ENCODE results near the gene PCBP3.
A peak's percentile ranks its signal among the peaks of the same experiment; 100 is the strongest.

PCBP3 gene

DNA sequence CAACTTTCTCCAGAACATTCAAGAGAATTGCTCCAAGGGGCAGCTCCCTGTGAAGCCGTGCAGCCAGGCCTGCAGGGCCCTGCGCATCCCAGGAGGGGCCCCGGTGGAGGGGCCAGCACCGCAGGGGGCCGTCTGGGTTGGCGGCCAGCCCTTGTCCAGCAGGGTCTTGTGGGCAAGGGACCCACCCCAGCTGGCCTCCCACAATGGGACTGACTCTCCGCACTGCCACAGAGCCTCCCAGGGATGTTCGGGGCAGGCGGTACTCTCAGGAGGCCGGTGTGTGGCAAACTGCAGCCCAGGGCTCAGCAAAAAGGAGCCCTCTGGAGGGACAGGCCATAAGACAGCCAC is 269.9 kb downstream of the PCBP3 start:
- no peaks in the 10 kb centered on the region for H3K27me3 ChIP-seq (ENCODE audit: control insufficient read depth in 1 of 2, insufficient read depth in 2 of 2, low read length in 2 of 2)
- H3K36me3 ChIP-seq (ENCODE audit: control insufficient read depth in 1 of 2, insufficient read depth in 2 of 2, low read length in 2 of 2) = no peaks in the 10 kb centered on the region
- no peaks in the 10 kb centered on the region for H3K9me3 ChIP-seq (ENCODE audit: control insufficient read depth in 1 of 2, low read length in 2 of 2)
- H3K9ac ChIP-seq (ENCODE audit: low read depth in 1 of 2, low read length in 2 of 2) = no peak overlapping the region
- no peak overlapping the region for H3K4me3 ChIP-seq (ENCODE audit: low read depth in 1 of 2, low read length in 2 of 2)
- no peak overlapping the region for H3K27ac ChIP-seq (ENCODE audit: low read depth, low read length)
- no peaks in the 10 kb centered on the region for H3K4me1 ChIP-seq (ENCODE audit: control insufficient read depth in 1 of 2, insufficient read depth in 2 of 2, low read length in 2 of 2)

DNA sequence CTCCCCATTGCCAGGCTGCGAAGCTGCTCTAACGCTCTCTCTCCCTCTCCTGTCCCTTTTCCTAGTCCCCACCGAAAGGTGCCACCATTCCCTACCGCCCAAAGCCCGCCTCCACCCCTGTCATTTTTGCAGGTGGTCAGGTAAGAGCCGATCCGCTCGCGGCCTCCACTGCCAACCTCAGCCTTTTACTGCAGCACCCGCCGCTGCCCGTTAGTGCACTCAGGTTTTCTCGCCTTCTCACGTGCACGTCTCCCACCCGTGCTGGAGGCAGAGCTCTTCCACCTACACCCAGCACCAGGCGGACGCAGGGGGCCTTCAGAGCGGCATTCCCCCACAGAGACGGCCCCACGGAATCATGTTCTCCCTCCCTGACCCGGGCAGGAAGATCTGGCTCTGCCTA is 270.4 kb downstream of the PCBP3 start:
- H3K4me3 ChIP-seq (ENCODE audit: low read depth in 1 of 2, low read length in 2 of 2) = no peak overlapping the region
- no peak overlapping the region for H3K27ac ChIP-seq (ENCODE audit: low read depth, low read length)
- H3K9ac ChIP-seq (ENCODE audit: low read depth in 1 of 2, low read length in 2 of 2) = no peak overlapping the region
- H3K36me3 ChIP-seq (ENCODE audit: control insufficient read depth in 1 of 2, insufficient read depth in 2 of 2, low read length in 2 of 2) = no peaks in the 10 kb centered on the region
- no peaks in the 10 kb centered on the region for H3K9me3 ChIP-seq (ENCODE audit: control insufficient read depth in 1 of 2, low read length in 2 of 2)
- H3K4me1 ChIP-seq (ENCODE audit: control insufficient read depth in 1 of 2, insufficient read depth in 2 of 2, low read length in 2 of 2) = no peaks in the 10 kb centered on the region
- no peaks in the 10 kb centered on the region for H3K27me3 ChIP-seq (ENCODE audit: control insufficient read depth in 1 of 2, insufficient read depth in 2 of 2, low read length in 2 of 2)

DNA sequence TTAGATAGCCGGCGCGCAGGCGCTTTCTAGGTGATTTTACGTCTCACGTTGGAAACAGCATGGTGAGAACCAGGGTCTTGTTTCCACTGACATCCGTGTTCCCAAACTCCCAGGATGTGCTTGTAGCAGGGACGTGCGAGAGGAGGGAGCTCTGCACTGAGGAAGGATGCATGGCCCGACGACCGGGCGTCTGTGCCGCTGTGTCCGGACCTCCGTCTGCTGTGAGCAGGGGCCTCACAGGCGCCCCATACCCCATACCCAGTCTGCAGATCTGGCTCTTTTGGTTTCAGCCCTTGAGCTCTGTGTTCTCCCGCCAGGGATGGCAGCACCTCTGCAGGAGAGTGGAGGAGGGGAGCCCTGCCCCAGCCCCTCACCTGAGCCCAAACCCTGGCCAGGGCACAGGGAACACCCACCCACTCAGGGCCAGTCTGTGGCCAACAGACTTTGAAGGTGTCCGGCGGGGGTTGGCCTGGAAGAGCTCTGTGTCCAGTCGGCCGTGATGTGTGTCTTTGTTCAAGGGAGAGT is 270.9 kb downstream of the PCBP3 start:
- H3K9ac ChIP-seq (ENCODE audit: low read depth in 1 of 2, low read length in 2 of 2) = no peak overlapping the region
- no peaks in the 10 kb centered on the region for H3K9me3 ChIP-seq (ENCODE audit: control insufficient read depth in 1 of 2, low read length in 2 of 2)
- no peaks in the 10 kb centered on the region for H3K4me1 ChIP-seq (ENCODE audit: control insufficient read depth in 1 of 2, insufficient read depth in 2 of 2, low read length in 2 of 2)
- H3K4me3 ChIP-seq (ENCODE audit: low read depth in 1 of 2, low read length in 2 of 2) = no peak overlapping the region
- H3K27ac ChIP-seq (ENCODE audit: low read depth, low read length) = no peak overlapping the region
- H3K36me3 ChIP-seq (ENCODE audit: control insufficient read depth in 1 of 2, insufficient read depth in 2 of 2, low read length in 2 of 2) = no peaks in the 10 kb centered on the region
- no peaks in the 10 kb centered on the region for H3K27me3 ChIP-seq (ENCODE audit: control insufficient read depth in 1 of 2, insufficient read depth in 2 of 2, low read length in 2 of 2)

DNA sequence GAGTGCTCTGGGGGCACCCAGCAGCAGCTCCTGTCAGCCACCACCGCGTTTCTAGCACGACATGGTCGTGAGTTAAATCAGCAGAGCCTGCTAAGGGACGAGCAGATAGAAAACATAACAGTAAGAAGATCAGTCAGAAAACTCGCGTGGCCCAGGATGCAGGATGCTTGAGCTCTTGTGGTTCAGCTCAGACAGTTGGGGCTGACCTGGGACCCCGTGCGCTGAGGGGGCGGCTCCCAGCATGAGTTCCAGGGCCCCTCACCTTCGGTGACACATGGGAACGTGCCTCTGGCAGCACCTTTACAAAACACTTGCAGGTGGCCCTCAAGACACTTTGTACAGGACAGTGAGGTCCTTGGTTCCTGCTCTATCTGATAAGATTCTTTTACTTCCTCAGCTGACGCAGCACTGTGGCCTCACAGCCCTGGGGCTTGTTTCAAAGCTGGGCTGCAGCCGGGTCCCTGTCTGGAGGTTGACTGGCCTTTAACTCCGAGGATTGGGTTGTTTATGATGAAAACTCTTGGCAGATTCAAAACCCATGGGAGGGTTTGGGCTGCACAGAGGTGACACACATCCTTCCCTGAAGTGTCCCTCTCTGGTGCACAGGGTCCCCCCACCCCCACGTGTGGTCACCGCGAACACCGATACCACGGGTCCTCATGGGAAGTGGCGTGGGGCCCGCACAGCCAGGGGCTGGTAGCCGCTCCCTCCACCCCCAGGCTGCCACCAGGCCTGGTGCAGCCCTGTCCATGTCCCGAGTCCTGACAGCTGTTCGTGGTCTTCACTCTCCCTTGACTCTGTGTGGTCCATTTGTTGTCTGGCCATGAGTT is 272.7 kb downstream of the PCBP3 start:
- no peak overlapping the region for H3K4me3 ChIP-seq (ENCODE audit: low read depth in 1 of 2, low read length in 2 of 2)
- no peaks in the 10 kb centered on the region for H3K27me3 ChIP-seq (ENCODE audit: control insufficient read depth in 1 of 2, insufficient read depth in 2 of 2, low read length in 2 of 2)
- no peaks in the 10 kb centered on the region for H3K4me1 ChIP-seq (ENCODE audit: control insufficient read depth in 1 of 2, insufficient read depth in 2 of 2, low read length in 2 of 2)
- H3K27ac ChIP-seq (ENCODE audit: low read depth, low read length) = peak overlapping the region; percentile 36
- no peaks in the 10 kb centered on the region for H3K36me3 ChIP-seq (ENCODE audit: control insufficient read depth in 1 of 2, insufficient read depth in 2 of 2, low read length in 2 of 2)
- no peaks in the 10 kb centered on the region for H3K9me3 ChIP-seq (ENCODE audit: control insufficient read depth in 1 of 2, low read length in 2 of 2)
- H3K9ac ChIP-seq (ENCODE audit: low read depth in 1 of 2, low read length in 2 of 2) = no peak overlapping the region

DNA sequence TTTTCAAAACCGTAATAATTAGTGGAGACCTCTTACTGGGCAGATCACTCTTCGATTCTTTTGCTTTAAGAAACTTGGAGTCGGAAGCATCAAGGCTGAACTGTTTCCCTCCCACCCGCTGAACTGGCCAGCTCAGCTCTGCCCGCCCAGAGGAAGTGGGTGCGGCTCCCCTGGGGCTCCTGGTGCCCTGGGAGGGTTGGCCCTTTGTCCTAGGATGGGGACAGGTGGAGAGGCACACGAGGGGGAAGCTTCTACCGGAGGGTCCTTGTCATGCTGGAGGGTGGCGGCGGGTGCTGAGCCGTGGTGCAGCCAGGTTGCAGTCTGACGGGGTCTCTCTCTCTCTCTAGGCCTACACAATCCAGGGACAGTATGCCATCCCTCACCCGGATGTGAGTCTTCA is 273.7 kb downstream of the PCBP3 start:
- no peak overlapping the region for H3K27ac ChIP-seq (ENCODE audit: low read depth, low read length)
- H3K4me1 ChIP-seq (ENCODE audit: control insufficient read depth in 1 of 2, insufficient read depth in 2 of 2, low read length in 2 of 2) = no peaks in the 10 kb centered on the region
- no peak overlapping the region for H3K4me3 ChIP-seq (ENCODE audit: low read depth in 1 of 2, low read length in 2 of 2)
- H3K36me3 ChIP-seq (ENCODE audit: control insufficient read depth in 1 of 2, insufficient read depth in 2 of 2, low read length in 2 of 2) = no peaks in the 10 kb centered on the region
- no peaks in the 10 kb centered on the region for H3K27me3 ChIP-seq (ENCODE audit: control insufficient read depth in 1 of 2, insufficient read depth in 2 of 2, low read length in 2 of 2)
- no peak overlapping the region for H3K9ac ChIP-seq (ENCODE audit: low read depth in 1 of 2, low read length in 2 of 2)
- no peaks in the 10 kb centered on the region for H3K9me3 ChIP-seq (ENCODE audit: control insufficient read depth in 1 of 2, low read length in 2 of 2)

DNA sequence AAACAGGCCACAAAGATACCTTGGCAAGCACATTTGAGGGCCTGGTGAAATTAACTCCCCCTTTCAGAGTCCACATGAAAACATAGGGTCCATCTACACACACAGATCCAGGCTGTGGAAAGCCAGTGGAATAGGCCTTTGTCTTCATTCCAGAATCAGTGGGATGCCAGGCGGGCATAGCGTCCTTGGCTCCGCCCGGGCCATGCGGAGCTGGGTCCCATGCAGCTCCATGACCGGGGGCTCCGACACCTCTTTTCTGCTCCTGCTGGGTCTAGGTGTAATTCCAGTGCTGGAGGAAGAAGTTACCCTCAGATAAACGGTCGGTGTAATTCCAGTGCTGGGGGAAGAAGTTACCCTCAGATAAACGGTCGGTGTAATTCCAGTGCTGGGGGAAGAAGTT is 274.5 kb downstream of the PCBP3 start:
- Histone ChIP-seq H3K4me1 (ENCODE audit: control insufficient read depth in 1 of 2, insufficient read depth in 2 of 2, low read length in 2 of 2) (no peaks in the 10 kb centered on the region), H3K4me3 (ENCODE audit: low read depth in 1 of 2, low read length in 2 of 2) (no peak overlapping the region), H3K27ac (ENCODE audit: low read depth, low read length) (no peak overlapping the region), H3K9me3 (ENCODE audit: control insufficient read depth in 1 of 2, low read length in 2 of 2) (no peaks in the 10 kb centered on the region), H3K36me3 (ENCODE audit: control insufficient read depth in 1 of 2, insufficient read depth in 2 of 2, low read length in 2 of 2) (no peaks in the 10 kb centered on the region), H3K27me3 (ENCODE audit: control insufficient read depth in 1 of 2, insufficient read depth in 2 of 2, low read length in 2 of 2) (no peaks in the 10 kb centered on the region), H3K9ac (ENCODE audit: low read depth in 1 of 2, low read length in 2 of 2) (no peak overlapping the region)

DNA sequence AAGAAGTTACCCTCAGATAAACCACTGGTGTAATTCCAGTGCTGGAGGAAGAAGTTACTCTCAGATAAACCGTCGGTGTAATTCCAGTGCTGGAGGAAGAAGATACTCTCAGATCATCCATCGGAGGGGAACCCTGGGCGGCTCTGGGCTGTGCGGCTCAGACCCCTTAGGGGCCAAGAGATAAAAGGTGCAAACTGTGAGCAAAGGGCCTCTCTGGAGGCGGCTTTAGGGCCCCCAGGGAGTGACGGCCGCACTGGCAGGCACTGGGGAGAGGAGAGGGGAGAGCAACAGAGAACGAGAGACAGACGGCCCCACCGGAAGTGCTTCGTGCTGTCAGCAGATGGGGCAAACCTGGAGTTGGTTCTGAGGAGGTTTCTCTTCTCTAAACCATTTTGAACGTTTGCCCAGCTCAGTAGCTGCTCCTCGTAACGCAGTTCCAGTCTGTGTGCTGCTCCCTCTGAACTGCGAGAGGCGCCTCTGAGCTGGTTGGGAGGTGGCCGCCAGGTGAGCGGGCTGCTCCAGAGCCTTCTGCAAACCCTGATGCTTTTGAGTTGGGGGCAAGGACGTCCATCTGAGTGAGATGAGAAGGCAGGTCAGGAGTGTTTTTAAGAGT is 275.4 kb downstream of the PCBP3 start:
- peaks cover 0 to under 1% of the 10 kb centered on the region in 2 donors for H3K9me3 ChIP-seq (ENCODE audit: control insufficient read depth in 1 of 2, low read length in 2 of 2)

DNA sequence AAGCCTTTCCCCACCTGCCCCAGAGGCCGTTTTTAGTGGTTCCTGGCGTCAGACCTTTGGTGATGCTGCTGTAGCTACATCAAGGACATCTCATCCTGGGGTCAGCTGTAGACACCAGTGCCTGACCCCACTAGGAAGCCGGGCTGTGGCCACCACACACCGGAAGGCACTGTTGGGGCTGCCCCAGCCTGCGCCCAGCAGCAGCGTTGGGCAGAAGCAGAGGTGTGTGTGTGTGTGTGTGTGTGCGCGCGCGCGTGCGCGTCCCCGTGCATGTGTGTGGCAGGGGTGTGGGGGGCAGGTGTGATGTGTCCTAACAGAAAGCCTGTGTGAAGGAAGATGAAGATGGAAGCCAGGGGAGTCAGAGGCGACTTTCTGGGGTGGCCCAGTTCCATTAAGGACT is 276.1 kb downstream of the PCBP3 start:
- Histone ChIP-seq H3K4me1 (ENCODE audit: control insufficient read depth in 1 of 2, insufficient read depth in 2 of 2, low read length in 2 of 2) (no peaks in the 10 kb centered on the region), H3K9me3 (ENCODE audit: control insufficient read depth in 1 of 2, low read length in 2 of 2) (peaks cover 0 to 2% of the 10 kb centered on the region in 2 donors), H3K27me3 (ENCODE audit: control insufficient read depth in 1 of 2, insufficient read depth in 2 of 2, low read length in 2 of 2) (no peaks in the 10 kb centered on the region), H3K27ac (ENCODE audit: low read depth, low read length) (no peak overlapping the region), H3K9ac (ENCODE audit: low read depth in 1 of 2, low read length in 2 of 2) (no peak overlapping the region), H3K36me3 (ENCODE audit: control insufficient read depth in 1 of 2, insufficient read depth in 2 of 2, low read length in 2 of 2) (no peaks in the 10 kb centered on the region), H3K4me3 (ENCODE audit: low read depth in 1 of 2, low read length in 2 of 2) (no peak overlapping the region)

More for the DNA sequence above, 275.4 kb downstream of the PCBP3 start:
- Histone ChIP-seq H3K4me1 (ENCODE audit: control insufficient read depth in 1 of 2, insufficient read depth in 2 of 2, low read length in 2 of 2) (no peaks in the 10 kb centered on the region), H3K4me3 (ENCODE audit: low read depth in 1 of 2, low read length in 2 of 2) (no peak overlapping the region), H3K27me3 (ENCODE audit: control insufficient read depth in 1 of 2, insufficient read depth in 2 of 2, low read length in 2 of 2) (no peaks in the 10 kb centered on the region), H3K9ac (ENCODE audit: low read depth in 1 of 2, low read length in 2 of 2) (no peak overlapping the region), H3K27ac (ENCODE audit: low read depth, low read length) (no peak overlapping the region), H3K36me3 (ENCODE audit: control insufficient read depth in 1 of 2, insufficient read depth in 2 of 2, low read length in 2 of 2) (no peaks in the 10 kb centered on the region)

DNA sequence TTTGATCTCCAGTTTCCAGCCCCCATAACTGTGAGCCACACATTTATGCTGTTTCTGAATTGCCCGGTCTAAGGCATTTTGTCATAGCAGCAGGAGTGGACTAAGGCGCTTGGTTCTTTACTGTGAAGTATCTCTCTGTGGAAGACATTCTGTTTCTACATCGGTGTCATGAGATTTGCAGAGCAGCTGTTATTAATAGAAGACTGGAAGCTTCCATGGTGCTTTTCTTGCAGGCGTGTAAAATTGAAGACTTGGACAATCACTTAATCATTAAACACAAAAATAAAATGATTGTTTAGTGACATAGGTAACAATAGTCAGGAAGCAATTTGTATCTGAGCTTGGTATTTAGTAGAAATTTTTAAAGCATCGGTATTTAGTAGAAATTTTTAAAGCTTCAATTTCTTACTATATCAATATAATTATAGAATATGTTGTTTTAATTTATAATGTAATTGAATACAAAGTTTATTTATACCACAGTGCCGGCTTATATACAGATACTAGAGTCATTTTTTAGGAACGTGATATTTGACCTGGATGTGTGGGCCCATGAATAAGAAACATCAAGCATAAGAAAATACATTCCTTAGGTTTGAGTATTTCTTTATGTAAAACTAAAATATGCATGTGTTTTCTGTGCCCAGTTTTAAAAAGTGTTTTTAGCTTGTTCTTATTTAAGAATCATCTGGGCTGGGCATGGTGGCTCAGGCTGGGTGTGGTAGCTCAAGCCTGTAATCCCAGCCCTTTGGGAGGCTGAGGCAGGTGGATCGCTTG is 277.5 kb downstream of the PCBP3 start:
- no peaks in the 10 kb centered on the region for H3K27me3 ChIP-seq (ENCODE audit: control insufficient read depth in 1 of 2, insufficient read depth in 2 of 2, low read length in 2 of 2)
- no peak overlapping the region for H3K27ac ChIP-seq (ENCODE audit: low read depth, low read length)
- no peaks in the 10 kb centered on the region for H3K36me3 ChIP-seq (ENCODE audit: control insufficient read depth in 1 of 2, insufficient read depth in 2 of 2, low read length in 2 of 2)
- peaks cover 0 to 2% of the 10 kb centered on the region in 2 donors for H3K9me3 ChIP-seq (ENCODE audit: control insufficient read depth in 1 of 2, low read length in 2 of 2)
- H3K4me3 ChIP-seq (ENCODE audit: low read depth in 1 of 2, low read length in 2 of 2) = no peak overlapping the region
- no peak overlapping the region for H3K9ac ChIP-seq (ENCODE audit: low read depth in 1 of 2, low read length in 2 of 2)
- no peaks in the 10 kb centered on the region for H3K4me1 ChIP-seq (ENCODE audit: control insufficient read depth in 1 of 2, insufficient read depth in 2 of 2, low read length in 2 of 2)

DNA sequence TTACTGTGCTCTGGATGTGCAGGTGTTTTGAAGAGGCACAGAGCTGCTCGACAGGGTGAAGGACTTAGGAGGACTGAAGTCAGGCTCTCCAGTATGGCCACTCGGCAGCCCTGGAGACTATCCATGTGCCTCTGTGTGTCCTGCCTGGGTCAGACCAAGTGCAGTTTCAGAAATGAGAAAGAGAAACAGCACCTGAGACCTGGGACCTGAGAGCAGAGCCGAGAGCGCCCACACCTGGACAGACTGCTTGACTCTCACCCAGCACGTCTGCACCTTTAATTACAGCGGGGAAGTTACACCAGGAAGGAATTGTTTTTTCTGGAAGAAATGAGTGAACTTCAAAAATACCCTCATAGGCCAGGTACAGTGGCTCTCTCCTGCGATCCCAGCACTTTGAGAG is 278.4 kb downstream of the PCBP3 start:
- Histone ChIP-seq H3K9ac (ENCODE audit: low read depth in 1 of 2, low read length in 2 of 2) (no peak overlapping the region), H3K4me3 (ENCODE audit: low read depth in 1 of 2, low read length in 2 of 2) (no peak overlapping the region), H3K27me3 (ENCODE audit: control insufficient read depth in 1 of 2, insufficient read depth in 2 of 2, low read length in 2 of 2) (no peaks in the 10 kb centered on the region), H3K36me3 (ENCODE audit: control insufficient read depth in 1 of 2, insufficient read depth in 2 of 2, low read length in 2 of 2) (no peaks in the 10 kb centered on the region), H3K27ac (ENCODE audit: low read depth, low read length) (no peak overlapping the region), H3K4me1 (ENCODE audit: control insufficient read depth in 1 of 2, insufficient read depth in 2 of 2, low read length in 2 of 2) (no peaks in the 10 kb centered on the region), H3K9me3 (ENCODE audit: control insufficient read depth in 1 of 2, low read length in 2 of 2) (peaks cover 0 to 2% of the 10 kb centered on the region in 2 donors)

All from duodenal mucosa (tissue), 2 donors.